Tibial nerve (tissue), 4 donors: ENCODE results near the gene RPN2.
A peak's percentile ranks its signal among the peaks of the same experiment; 100 is the strongest.

Source experiments
- CTCF ChIP-seq, 5 experiments: fragments of 200-600 bp in 3 of 5; fragments of 450-650 bp in 2 of 5; sonication (generic) in 3 of 5; IDR thresholded peaks; one replicate each; pipeline ENCODE4 v1.5.1; 2016 to 2019; ENCODE audit warnings: antibody characterized with exemption in 5 of 5, mild to moderate bottlenecking in 3 of 5, moderate library complexity in 2 of 5
- EP300 ChIP-seq, 2 donors: sonication (generic); formaldehyde crosslinking; IDR thresholded peaks; one replicate each; pipeline ENCODE4 v1.6.1; 2017; ENCODE audit warnings: antibody characterized with exemption in 2 of 2, mild to moderate bottlenecking in 1 of 2

- TF ChIP-seq EP300 (IDR thresholded peaks at IDR 0.05): peak; percentile 70 to 93
- peak in 2 of 5 experiments; percentile 63 to 74 for TF ChIP-seq CTCF (IDR thresholded peaks at IDR 0.05)
Measured at GRCh38 chr20:37178839-37179682, at the start of gene RPN2, which contains the start of gene MROH8.
